IgD-negative memory B cell (primary cell): Measurements from ENCODE around the gene HSPA1L. TPM values are rescaled to one million over a fixed set of nuclear protein-coding genes. Genes with fewer than 3 reads are reported as not detected.

Experiments used
- H3K27ac Mint-ChIP-seq, 3 donors: one replicate each; pipeline ENCODE4 v1.8.0; 2020 to 2022; ENCODE audit warnings: mild to moderate bottlenecking in 3 of 3, mixed read lengths in 3 of 3, moderate library complexity in 1 of 3
- H3K27me3 Mint-ChIP-seq: one replicate; pipeline ENCODE4 v1.8.0; 2021; ENCODE audit warnings: mixed read lengths
- H3K36me3 Mint-ChIP-seq: one replicate; pipeline ENCODE4 v1.8.0; 2020; ENCODE audit warnings: mild to moderate bottlenecking, mixed read lengths
- H3K4me1 Mint-ChIP-seq, 3 donors: one replicate each; pipeline ENCODE4 v1.8.0; 2020 to 2022; ENCODE audit warnings: mixed read lengths in 3 of 3, mild to moderate bottlenecking in 1 of 3
- H3K4me3 Mint-ChIP-seq, 4 donors: one replicate each; pipeline ENCODE4 v1.8.0; 2020 to 2022; ENCODE audit warnings: mild to moderate bottlenecking in 4 of 4, mixed read lengths in 4 of 4, moderate library complexity in 3 of 4
- H3K9me3 Mint-ChIP-seq, 3 donors: one replicate each; pipeline ENCODE4 v1.8.0; 2020 to 2021; ENCODE audit warnings: mixed read lengths in 3 of 3, mild to moderate bottlenecking in 1 of 3
- polyA plus RNA-seq: library from polyadenylated mRNA; unstranded; fragments of 300-500 nt; fragmentation: Illumina TruSeq; gene quantifications from one replicate; pipeline ENCODE4 v1.2.3, GENCODE V29; 2021

HSPA1L gene
- polyA plus RNA-seq, 1 donor from 2014 or later, result 1.2 TPM

DNA sequence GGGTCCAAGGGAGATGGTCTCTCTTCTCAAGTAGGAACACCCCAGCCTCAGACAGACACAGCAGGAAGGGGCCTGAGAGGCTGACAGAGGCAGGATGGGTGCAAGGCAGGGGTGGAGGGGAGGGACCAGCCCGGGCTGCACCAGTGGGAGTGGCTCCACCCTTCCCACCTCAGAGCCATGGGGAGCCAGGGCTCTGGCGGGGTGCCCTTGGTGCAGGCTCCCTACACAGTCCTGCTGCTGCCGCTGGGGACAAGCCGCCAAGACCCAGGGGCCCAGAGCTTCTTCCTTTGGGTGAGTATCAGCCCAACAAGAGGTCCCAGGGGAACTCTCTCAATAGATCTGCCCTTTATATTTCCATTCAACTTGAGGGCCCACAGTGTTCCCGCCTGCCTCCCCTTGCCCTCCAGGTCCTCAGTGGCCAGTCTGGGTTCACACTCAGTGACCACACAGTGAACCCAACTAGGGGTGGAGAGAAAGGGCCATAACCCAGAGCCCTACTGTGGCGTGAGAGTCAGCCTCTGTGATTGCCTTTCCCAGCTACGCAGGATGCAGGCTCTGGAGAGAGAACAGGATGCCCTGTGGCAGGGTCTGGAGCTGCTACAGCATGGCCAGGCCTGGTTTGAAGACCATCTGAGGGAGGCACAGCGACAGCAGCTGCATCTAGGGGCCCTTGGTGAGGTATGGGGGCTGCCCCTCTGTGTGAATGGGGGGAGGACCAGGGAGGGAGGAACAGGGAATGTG lies 52.0 kb downstream of the HSPA1L start:
- no peak overlapping the region for H3K4me3 Mint-ChIP-seq
- H3K27me3 Mint-ChIP-seq, result no peaks in the 10 kb centered on the region
- H3K27ac Mint-ChIP-seq, result no peak overlapping the region
- H3K9me3 Mint-ChIP-seq, result no peaks in the 10 kb centered on the region
- no peaks in the 10 kb centered on the region for H3K4me1 Mint-ChIP-seq
- peaks cover 9% of the 10 kb centered on the region for H3K36me3 Mint-ChIP-seq

DNA sequence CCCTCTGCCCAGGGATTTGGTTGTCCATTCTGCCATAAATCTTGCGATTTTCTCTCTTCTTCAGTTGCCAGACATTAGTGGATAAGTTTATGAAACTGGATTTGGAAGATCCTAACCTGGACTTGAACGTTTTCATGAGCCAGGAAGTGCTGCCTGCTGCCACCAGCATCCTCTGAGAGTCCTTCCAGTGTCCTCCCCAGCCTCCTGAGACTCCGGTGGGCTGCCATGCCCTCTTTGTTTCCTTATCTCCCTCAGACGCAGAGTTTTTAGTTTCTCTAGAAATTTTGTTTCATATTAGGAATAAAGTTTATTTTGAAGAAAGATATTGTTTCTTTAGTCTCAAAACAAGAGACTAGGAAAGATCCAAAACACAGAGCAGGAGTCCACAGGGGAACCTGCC lies 52.7 kb downstream of the HSPA1L start, which contains the start of gene SAPCD1:
TSS of gene SAPCD1 (plus strand) at position 301 of the 400 bp plus-strand sequence. CDS start 399 bp downstream, outside the sequence.
- Mint-ChIP-seq H3K36me3 (peaks cover 13% of the 10 kb centered on the region), H3K4me3 (no peak within 1 kb of the TSS), H3K27me3 (no peaks in the 10 kb centered on the region), H3K27ac (peak within 1 kb of the TSS in 2 of 3 donors; percentile 35 to 46), H3K4me1 (peaks cover 0 to 1% (median 0%) of the 10 kb centered on the region in 3 donors), H3K9me3 (no peaks in the 10 kb centered on the region)

DNA sequence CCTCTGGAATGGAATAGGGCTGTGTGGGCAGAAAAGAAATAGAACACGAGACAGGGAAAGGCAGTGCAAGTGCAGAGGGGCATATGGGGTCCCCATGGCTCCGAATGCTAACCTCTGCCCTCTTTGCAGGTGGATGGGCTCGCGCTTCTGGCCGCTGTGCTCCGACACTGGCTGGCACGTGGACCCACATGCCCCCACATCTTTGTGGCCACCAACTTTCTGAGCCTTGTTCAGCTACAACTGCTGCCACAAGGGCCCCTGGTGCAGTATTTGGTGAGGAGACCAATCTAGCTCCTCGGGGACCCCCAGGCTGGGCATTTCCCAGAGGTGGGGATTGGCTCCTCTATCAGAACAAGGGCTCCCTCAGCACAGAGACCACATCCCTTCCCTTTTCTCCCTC lies 53.7 kb downstream of the HSPA1L start:
- H3K9me3 Mint-ChIP-seq, result no peaks in the 10 kb centered on the region
- H3K4me1 Mint-ChIP-seq, result peaks cover 0 to 1% (median 0%) of the 10 kb centered on the region in 3 donors
- H3K4me3 Mint-ChIP-seq, result no peak overlapping the region
- H3K27me3 Mint-ChIP-seq, result no peaks in the 10 kb centered on the region
- H3K36me3 Mint-ChIP-seq, result peaks cover 13% of the 10 kb centered on the region
- H3K27ac Mint-ChIP-seq, result no peak overlapping the region

DNA sequence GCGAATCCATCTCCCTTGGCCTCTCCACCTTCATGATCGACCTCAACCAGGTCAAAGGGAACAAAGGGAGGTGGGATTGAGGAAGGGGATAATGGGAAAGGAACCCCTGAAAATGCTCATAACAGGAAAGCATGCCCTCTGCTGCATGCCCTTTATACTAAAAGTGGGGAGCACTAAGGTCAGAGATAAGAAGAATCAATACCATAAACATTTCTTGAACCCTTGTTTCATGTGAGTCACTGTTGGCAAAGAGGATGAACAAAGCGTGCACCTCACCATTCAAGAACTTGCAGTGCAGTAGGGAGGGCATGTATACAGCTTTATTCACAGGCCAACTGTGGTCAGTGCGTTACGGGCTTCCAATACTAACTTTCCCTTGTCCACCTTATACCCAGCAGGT lies 54.3 kb downstream of the HSPA1L start:
- no peak overlapping the region for H3K4me3 Mint-ChIP-seq
- no peaks in the 10 kb centered on the region for H3K27me3 Mint-ChIP-seq
- no peak overlapping the region for H3K27ac Mint-ChIP-seq
- peaks cover 0 to 1% (median 0%) of the 10 kb centered on the region in 3 donors for H3K4me1 Mint-ChIP-seq
- peaks cover 13% of the 10 kb centered on the region for H3K36me3 Mint-ChIP-seq
- no peaks in the 10 kb centered on the region for H3K9me3 Mint-ChIP-seq

Other genes starting within 250 kb of the HSPA1L start
- 16.3 TPM for gene LTA, start 243.0 kb downstream of the HSPA1L start, polyA plus RNA-seq
- gene TNF, start 239.7 kb downstream of the HSPA1L start, polyA plus RNA-seq, result 6.4 TPM
- gene LTB, start 232.9 kb downstream of the HSPA1L start, polyA plus RNA-seq, result 2,767 TPM
- 20.5 TPM for gene LST1, start 229.0 kb downstream of the HSPA1L start, polyA plus RNA-seq
- gene NCR3, start 222.3 kb downstream of the HSPA1L start, polyA plus RNA-seq, result 140 TPM
- 5.6 TPM for gene AIF1, start 200.0 kb downstream of the HSPA1L start, polyA plus RNA-seq
- 14.3 TPM for gene PRRC2A, start 194.6 kb downstream of the HSPA1L start, polyA plus RNA-seq
- 30.9 TPM for gene BAG6, start 162.6 kb downstream of the HSPA1L start, polyA plus RNA-seq
- 8.5 TPM for gene APOM, start 159.4 kb downstream of the HSPA1L start, polyA plus RNA-seq
- gene C6orf47, start 154.5 kb downstream of the HSPA1L start, polyA plus RNA-seq, result 28.1 TPM
- gene GPANK1, start 150.3 kb downstream of the HSPA1L start, polyA plus RNA-seq, result 24.1 TPM
- gene CSNK2B, start 149.2 kb downstream of the HSPA1L start, polyA plus RNA-seq, result 268 TPM
- gene LY6G5B, start 145.3 kb downstream of the HSPA1L start, polyA plus RNA-seq, result 0.49 TPM
- gene LY6G5C, start 134.2 kb downstream of the HSPA1L start, polyA plus RNA-seq, result 3.2 TPM
- gene ABHD16A, start 112.0 kb downstream of the HSPA1L start, polyA plus RNA-seq, result 40.1 TPM
- gene LY6G6F, start 108.4 kb downstream of the HSPA1L start, polyA plus RNA-seq, result 0.95 TPM
- gene LY6G6D, start 99.9 kb downstream of the HSPA1L start, polyA plus RNA-seq, result not detected
- not detected for gene LY6G6C, start 93.5 kb downstream of the HSPA1L start, polyA plus RNA-seq
- gene MPIG6B, start 91.9 kb downstream of the HSPA1L start, polyA plus RNA-seq, result 1.8 TPM
- 119 TPM for gene DDAH2, start 86.0 kb downstream of the HSPA1L start, polyA plus RNA-seq
- gene CLIC1, start 78.8 kb downstream of the HSPA1L start, polyA plus RNA-seq, result 861 TPM
- 4.2 TPM for gene MSH5, start 75.3 kb downstream of the HSPA1L start, polyA plus RNA-seq
- not detected for gene SAPCD1, start 52.6 kb downstream of the HSPA1L start, polyA plus RNA-seq
- gene VWA7, start 38.0 kb downstream of the HSPA1L start, polyA plus RNA-seq, result 2.6 TPM
- 83.0 TPM for gene VARS1, start 19.5 kb downstream of the HSPA1L start, polyA plus RNA-seq
- 100 TPM for gene LSM2, start 8.3 kb downstream of the HSPA1L start, polyA plus RNA-seq
- gene HSPA1A, start 260 bp upstream of the HSPA1L start, polyA plus RNA-seq, result 49.5 TPM
- gene HSPA1B, start 12.5 kb upstream of the HSPA1L start, polyA plus RNA-seq, result 5.7 TPM
- gene NEU1, start 47.5 kb upstream of the HSPA1L start, polyA plus RNA-seq, result 25.0 TPM
- not detected for gene SLC44A4, start 63.7 kb upstream of the HSPA1L start, polyA plus RNA-seq
- 49.3 TPM for gene EHMT2, start 82.4 kb upstream of the HSPA1L start, polyA plus RNA-seq
- gene ZBTB12, start 86.8 kb upstream of the HSPA1L start, polyA plus RNA-seq, result not detected
- gene C2, start 112.4 kb upstream of the HSPA1L start, polyA plus RNA-seq, result not detected
- gene CFB, start 130.8 kb upstream of the HSPA1L start, polyA plus RNA-seq, result not detected
- 51.3 TPM for gene NELFE, start 143.7 kb upstream of the HSPA1L start, polyA plus RNA-seq
- 12.7 TPM for gene SKIC2, start 143.9 kb upstream of the HSPA1L start, polyA plus RNA-seq
- gene DXO, start 156.9 kb upstream of the HSPA1L start, polyA plus RNA-seq, result 16.2 TPM
- gene C4A, start 166.8 kb upstream of the HSPA1L start, polyA plus RNA-seq, result 0.23 TPM
- gene C4B, start 199.5 kb upstream of the HSPA1L start, polyA plus RNA-seq, result not detected
- gene CYP21A2, start 223.1 kb upstream of the HSPA1L start, polyA plus RNA-seq, result not detected